Stimulated activated CD4-positive, alpha-beta T cell treated with anti-CD3 and anti-CD28 coated beads, Interleukin-4, amount 100 ng/mL, for 48 hours (primary cell): ENCODE results near the gene MSI2.

ENCODE experiments used
- DNase-seq, 2 donors: peaks; one replicate each; pipeline ENCODE4 v3.0.0-alpha.2; 2020; ENCODE audit warnings: low read depth in 2 of 2

The MSI2 gene

GRCh38 chr17:57714665-57715180, 458.4 kb downstream of the MSI2 start:
- DNase-seq = no peak

GRCh38 chr17:57715981-57716380, 459.7 kb downstream of the MSI2 start:
- no peak for DNase-seq

GRCh38 chr17:57718878-57719277, 462.6 kb downstream of the MSI2 start:
- DNase-seq = no peak

- no peak for DNase-seq
Measured at GRCh38 chr17:57720386-57721035, 464.2 kb downstream of the MSI2 start.

GRCh38 chr17:57721967-57722703, 465.8 kb downstream of the MSI2 start:
- no peak for DNase-seq

- DNase-seq = no peak
Measured at GRCh38 chr17:57722704-57723043, 466.4 kb downstream of the MSI2 start.

- no peak for DNase-seq
Measured at GRCh38 chr17:57723427-57724025, 467.2 kb downstream of the MSI2 start.

- DNase-seq = no peak
Measured at GRCh38 chr17:57724026-57724728, 467.9 kb downstream of the MSI2 start.

- no peak for DNase-seq
Measured at GRCh38 chr17:57724729-57725125, 468.4 kb downstream of the MSI2 start.

GRCh38 chr17:57726213-57726790, 470.0 kb downstream of the MSI2 start:
- DNase-seq = no peak

- no peak for DNase-seq
Measured at GRCh38 chr17:57726838-57727237, 470.5 kb downstream of the MSI2 start.

- no peak for DNase-seq
Measured at GRCh38 chr17:57727630-57728175, 471.4 kb downstream of the MSI2 start.

GRCh38 chr17:57730026-57730701, 473.8 kb downstream of the MSI2 start:
- no peak for DNase-seq

GRCh38 chr17:57732062-57732461, 475.7 kb downstream of the MSI2 start:
- no peak for DNase-seq

GRCh38 chr17:57733085-57733484, 476.8 kb downstream of the MSI2 start:
- no peak for DNase-seq
